ENCODE results near the gene ENDOG. TPM values are rescaled to one million over a fixed set of nuclear protein-coding genes. Genes with fewer than 3 reads are reported as not detected.
"Not testable (repeated sequence)": the region's sequence is repeated elsewhere in the genome, so short reads cannot be mapped to it uniquely, and the experiment has no call there.

Gene ENDOG
- polyA plus RNA-seq, 3 donors from 2014 or later, result 18.4 to 34.0 (median 24.7) TPM

DNA sequence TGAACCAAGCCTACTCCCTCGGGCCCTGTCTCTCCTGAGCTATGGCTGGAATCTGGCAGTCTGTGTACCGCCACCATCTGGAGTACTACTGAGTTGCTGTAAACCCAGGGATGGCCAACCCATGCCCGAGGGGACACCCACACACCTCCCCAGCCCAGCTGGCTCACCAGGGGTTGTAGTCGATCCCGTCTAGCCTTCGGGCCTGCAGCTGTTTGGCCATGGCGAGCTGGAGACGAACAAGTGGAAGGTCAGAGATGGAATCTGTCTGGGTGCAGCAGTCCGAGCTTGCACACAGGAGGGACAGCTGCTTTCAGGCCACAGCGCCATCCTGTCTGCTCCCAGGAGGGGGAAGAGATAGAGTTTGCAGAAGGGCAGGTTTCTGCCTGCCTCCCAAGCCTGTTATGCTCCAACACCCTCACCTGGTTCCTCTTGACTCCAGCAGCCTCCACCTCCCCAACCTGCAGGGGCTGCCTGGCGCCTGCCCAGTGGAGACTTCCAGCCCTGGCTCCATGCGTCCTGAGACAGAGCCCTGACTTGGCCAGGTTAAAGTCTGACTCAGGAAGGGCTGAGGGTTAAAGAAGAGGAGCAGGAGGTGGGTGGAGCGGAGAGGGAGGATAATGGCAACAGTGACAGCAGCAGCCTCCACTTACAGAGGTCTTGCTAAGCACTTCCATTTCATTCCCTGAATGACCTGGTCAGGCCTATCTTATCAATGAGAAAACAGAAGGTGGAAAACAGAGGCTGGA lies 27.1 kb downstream of the ENDOG start:
- Mint-ChIP-seq H3K27ac (no peak overlapping the region), H3K27me3 (ENCODE audit: low read depth in 3 of 3) (peaks cover 0 to 6% (median 3%) of the 10 kb centered on the region in 3 donors), H3K4me3 (no peak overlapping the region), H3K9me3 (peaks cover 0 to 1% (median 0%) of the 10 kb centered on the region in 6 donors), H3K4me1 (no peaks in the 10 kb centered on the region), H3K36me3 (peaks cover under 1 to 11% (median 9%) of the 10 kb centered on the region in 3 donors)
- no peak for DNase-seq

GRCh38 chr9:128846680-128847030 lies 28.4 kb downstream of the ENDOG start:
- Mint-ChIP-seq H3K36me3 (peaks cover 13 to 24% (median 22%) of the 10 kb centered on the region in 3 donors), H3K9me3 (peaks cover 0 to 14% (median 9%) of the 10 kb centered on the region in 6 donors), H3K4me3 (no peak overlapping the region), H3K27ac (no peak overlapping the region), H3K27me3 (ENCODE audit: low read depth in 3 of 3) (peaks cover 0 to 6% (median 3%) of the 10 kb centered on the region in 3 donors), H3K4me1 (no peaks in the 10 kb centered on the region)
- no peak for DNase-seq

- no peak for DNase-seq
- Mint-ChIP-seq H3K27me3 (ENCODE audit: low read depth in 3 of 3) (peaks cover 2 to 3% (median 2%) of the 10 kb centered on the region in 3 donors), H3K27ac (no peak overlapping the region), H3K36me3 (peaks cover 13 to 21% (median 18%) of the 10 kb centered on the region in 3 donors), H3K4me1 (no peaks in the 10 kb centered on the region), H3K4me3 (no peak overlapping the region), H3K9me3 (peaks cover 0 to 14% (median 9%) of the 10 kb centered on the region in 6 donors)
Observed at GRCh38 chr9:128847803-128848202, 29.5 kb downstream of the ENDOG start.

GRCh38 chr9:128851024-128851423 lies 32.7 kb downstream of the ENDOG start:
- not testable (repeated sequence) for H3K27me3 Mint-ChIP-seq (ENCODE audit: low read depth in 3 of 3)

DNA sequence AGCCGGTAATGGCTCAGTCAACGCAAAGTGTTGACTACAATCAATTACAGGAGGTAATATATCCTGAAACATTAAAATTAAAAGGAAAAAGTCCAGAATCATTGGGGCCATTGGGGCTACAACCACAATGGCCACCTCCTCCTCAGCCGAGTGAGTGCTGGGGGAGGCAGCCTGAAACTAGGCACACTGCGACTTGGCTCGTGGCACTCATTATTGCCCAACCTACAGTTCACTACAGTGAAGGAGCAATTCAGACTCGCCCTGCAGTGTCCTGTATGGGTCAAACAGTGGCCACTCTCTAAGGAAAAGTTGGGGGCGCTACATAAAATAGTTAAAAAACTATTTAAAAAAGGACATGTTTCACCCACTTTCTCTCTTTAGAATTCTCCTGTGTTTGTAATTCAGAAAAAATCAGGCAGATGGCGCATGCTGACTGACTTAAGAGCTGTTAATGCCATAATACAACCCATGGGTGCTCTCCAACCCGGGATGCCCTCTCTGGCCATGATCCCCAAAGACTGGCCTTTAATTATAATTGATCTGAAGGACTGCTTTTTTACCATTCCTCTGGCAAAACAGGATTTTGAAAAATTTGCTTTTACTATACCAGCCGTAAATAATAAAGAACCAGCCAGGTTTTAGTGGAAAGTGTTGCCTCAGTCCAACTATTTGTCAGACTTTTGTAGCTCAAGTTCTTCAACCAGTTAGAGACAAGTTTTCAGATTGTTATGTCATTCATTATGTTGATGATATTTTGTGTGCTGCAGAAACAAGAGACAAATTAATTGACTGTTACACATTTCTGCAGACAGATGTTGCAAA lies 33.7 kb downstream of the ENDOG start:
- Mint-ChIP-seq H3K9me3 (peaks cover 0 to 14% (median 9%) of the 10 kb centered on the region in 6 donors), H3K36me3 (peaks cover 13 to 18% (median 18%) of the 10 kb centered on the region in 3 donors)
- H3K4me3 Mint-ChIP-seq; H3K27me3 Mint-ChIP-seq (ENCODE audit: low read depth in 3 of 3); H3K27ac Mint-ChIP-seq; H3K4me1 Mint-ChIP-seq: not testable (repeated sequence)
- peak in 2 of 3 donors; percentile 17 to 20 for DNase-seq

More at GRCh38 chr9:128851024-128851423, 32.7 kb downstream of the ENDOG start:
- peaks cover 0 to 14% (median 9%) of the 10 kb centered on the region in 6 donors for H3K9me3 Mint-ChIP-seq
- peaks cover 13 to 18% (median 18%) of the 10 kb centered on the region in 3 donors for H3K36me3 Mint-ChIP-seq
- H3K27ac Mint-ChIP-seq, H3K4me1 Mint-ChIP-seq, DNase-seq, H3K4me3 Mint-ChIP-seq: not testable (repeated sequence)

GRCh38 chr9:128852646-128853045 lies 34.3 kb downstream of the ENDOG start:
- not testable (repeated sequence) for H3K4me3 Mint-ChIP-seq; DNase-seq; H3K4me1 Mint-ChIP-seq; H3K27me3 Mint-ChIP-seq (ENCODE audit: low read depth in 3 of 3); H3K27ac Mint-ChIP-seq
- H3K36me3 Mint-ChIP-seq, result peaks cover 13 to 18% (median 18%) of the 10 kb centered on the region in 3 donors
- peaks cover 0 to 14% (median 9%) of the 10 kb centered on the region in 6 donors for H3K9me3 Mint-ChIP-seq

GRCh38 chr9:128854454-128854853 lies 36.2 kb downstream of the ENDOG start:
- not testable (repeated sequence) for H3K27ac Mint-ChIP-seq

GRCh38 chr9:128858476-128858875 lies 40.2 kb downstream of the ENDOG start:
- not testable (repeated sequence) for H3K9me3 Mint-ChIP-seq; H3K27ac Mint-ChIP-seq; H3K4me1 Mint-ChIP-seq; H3K36me3 Mint-ChIP-seq; DNase-seq; H3K4me3 Mint-ChIP-seq; H3K27me3 Mint-ChIP-seq (ENCODE audit: low read depth in 3 of 3)

More at GRCh38 chr9:128854454-128854853, 36.2 kb downstream of the ENDOG start:
- Mint-ChIP-seq H3K9me3 (peaks cover 0 to 14% (median 9%) of the 10 kb centered on the region in 6 donors), H3K36me3 (peaks cover 13 to 18% (median 18%) of the 10 kb centered on the region in 3 donors)
- H3K4me3 Mint-ChIP-seq; H3K4me1 Mint-ChIP-seq; H3K27me3 Mint-ChIP-seq (ENCODE audit: low read depth in 3 of 3); DNase-seq: not testable (repeated sequence)

DNA sequence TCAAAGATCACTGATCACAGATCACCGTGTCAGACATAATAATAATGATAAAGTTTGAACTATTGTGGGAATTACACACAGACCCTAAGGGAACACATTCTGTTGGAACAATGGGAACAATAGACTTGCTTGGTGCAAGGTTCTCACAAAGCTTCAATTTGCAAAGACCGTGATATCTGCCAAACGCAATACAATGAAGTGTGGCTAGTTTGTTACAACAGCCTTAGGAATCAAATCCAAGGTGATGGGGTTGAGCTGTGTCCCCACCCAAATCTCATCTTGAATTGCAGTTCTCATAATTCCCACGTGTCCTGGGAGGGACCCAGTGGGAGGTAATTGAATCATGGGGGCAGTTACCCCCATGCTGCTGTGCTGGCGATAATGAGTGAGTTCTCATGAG lies 42.6 kb downstream of the ENDOG start:
- no peaks in the 10 kb centered on the region for H3K36me3 Mint-ChIP-seq
- no peak overlapping the region for H3K4me3 Mint-ChIP-seq
- H3K4me1 Mint-ChIP-seq, result peaks cover 0 to 4% of the 10 kb centered on the region in 2 donors
- H3K27ac Mint-ChIP-seq, result no peak overlapping the region
- DNase-seq, result no peak
- no peaks in the 10 kb centered on the region for H3K9me3 Mint-ChIP-seq
- H3K27me3 Mint-ChIP-seq (ENCODE audit: low read depth in 3 of 3), result peaks cover 0 to 3% (median 3%) of the 10 kb centered on the region in 3 donors

GRCh38 chr9:128861501-128861900 lies 43.2 kb downstream of the ENDOG start:
- Mint-ChIP-seq H3K27me3 (ENCODE audit: low read depth in 3 of 3) (peaks cover 0 to 4% (median 3%) of the 10 kb centered on the region in 3 donors), H3K36me3 (no peaks in the 10 kb centered on the region), H3K27ac (no peak overlapping the region), H3K9me3 (no peaks in the 10 kb centered on the region), H3K4me3 (no peak overlapping the region), H3K4me1 (peaks cover 0 to 5% of the 10 kb centered on the region in 2 donors)
- no peak for DNase-seq

DNA sequence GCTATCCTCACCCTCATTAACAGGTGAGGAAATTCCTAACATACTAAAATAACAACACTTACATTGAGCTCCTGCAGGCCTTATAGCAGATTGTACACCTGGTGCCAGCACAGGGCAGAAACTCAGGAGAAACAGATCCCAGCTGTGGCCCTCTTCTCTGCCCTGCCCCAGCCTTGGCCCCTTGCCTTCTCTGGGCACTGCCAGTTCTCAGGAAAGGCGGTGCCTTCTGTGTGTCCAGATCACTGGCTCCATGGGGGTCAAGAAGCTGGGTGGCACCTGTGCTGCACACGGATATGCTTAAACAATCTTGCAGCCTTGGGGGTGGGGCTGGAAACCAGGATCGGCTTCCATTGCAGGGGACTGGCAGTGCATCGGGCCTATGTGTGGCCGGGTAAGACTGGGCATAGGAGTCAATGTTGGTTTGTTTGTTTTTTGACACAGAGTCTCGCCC lies 44.1 kb downstream of the ENDOG start:
- Mint-ChIP-seq H3K4me1 (peaks cover 0 to 5% of the 10 kb centered on the region in 2 donors), H3K27me3 (ENCODE audit: low read depth in 3 of 3) (peaks cover 0 to 4% (median 3%) of the 10 kb centered on the region in 3 donors), H3K4me3 (no peak overlapping the region), H3K27ac (peak overlapping the region in 1 of 6 donors; percentile 41), H3K9me3 (no peaks in the 10 kb centered on the region), H3K36me3 (no peaks in the 10 kb centered on the region)
- DNase-seq, result no peak

DNA sequence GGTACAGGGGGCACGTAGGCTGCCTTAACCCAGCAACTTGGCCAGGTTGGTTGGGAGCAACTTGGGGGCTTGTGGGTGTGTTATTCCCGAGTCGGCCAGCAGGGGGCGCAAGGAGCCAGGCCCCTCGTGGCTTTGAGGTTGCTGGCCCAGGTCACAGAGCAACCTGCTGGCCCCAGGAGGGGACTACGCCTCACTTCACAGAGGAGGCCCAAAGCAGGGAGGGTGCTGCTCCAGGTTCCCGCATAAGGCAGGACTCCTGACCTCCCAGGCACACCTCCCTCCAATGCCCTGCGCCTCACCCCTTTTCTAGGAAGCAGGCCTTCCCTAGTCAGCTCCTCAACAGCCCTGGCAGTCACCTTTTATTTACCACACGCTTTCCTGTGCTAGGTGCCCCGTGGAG lies 45.3 kb downstream of the ENDOG start:
- Mint-ChIP-seq H3K36me3 (no peaks in the 10 kb centered on the region), H3K27me3 (ENCODE audit: low read depth in 3 of 3) (peaks cover 0 to 4% (median 3%) of the 10 kb centered on the region in 3 donors), H3K4me3 (no peak overlapping the region), H3K9me3 (no peaks in the 10 kb centered on the region), H3K4me1 (peaks cover 0 to 5% of the 10 kb centered on the region in 2 donors), H3K27ac (peak overlapping the region in 2 of 6 donors; percentile 16 to 62)
- peak; percentile 73 to 81 (median 78) for DNase-seq

DNA sequence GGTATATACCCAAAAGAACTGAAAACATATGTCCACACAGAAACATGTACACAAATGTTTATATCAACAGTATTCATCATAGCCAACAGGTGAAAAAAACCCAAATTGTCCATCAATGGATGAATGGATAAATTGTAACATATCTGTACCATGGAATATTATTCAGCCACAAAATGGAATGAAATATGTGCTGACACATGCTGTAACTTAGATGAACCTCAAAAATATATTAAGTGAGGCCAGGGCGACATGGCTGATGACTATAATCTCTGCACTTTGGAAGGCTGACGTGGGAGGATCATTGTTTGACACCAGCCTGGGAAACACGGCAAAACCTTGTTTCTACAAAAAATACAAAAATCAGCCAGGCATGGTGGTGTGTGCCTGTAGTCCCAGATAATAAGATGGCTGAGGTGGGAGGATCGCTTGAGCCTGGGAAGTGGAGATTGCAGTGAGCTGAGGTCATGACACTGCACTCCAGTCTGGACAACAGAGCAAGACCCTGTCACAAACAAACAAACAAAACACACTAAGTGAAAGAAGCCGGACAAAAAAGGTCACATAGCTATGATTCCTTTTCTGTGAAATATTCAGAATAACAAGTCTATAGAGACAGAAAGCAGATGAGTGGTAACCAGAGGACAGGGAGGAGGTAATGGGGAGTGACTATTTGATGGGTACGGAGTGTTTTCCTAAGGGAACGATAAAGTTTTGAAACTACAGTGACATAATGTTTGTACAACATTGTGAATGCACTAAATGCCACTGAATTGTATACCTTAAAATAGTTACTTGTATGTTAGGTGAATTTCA lies 52.0 kb downstream of the ENDOG start:
- no peak overlapping the region for H3K27ac Mint-ChIP-seq
- peaks cover 0 to 3% of the 10 kb centered on the region in 2 donors for H3K4me1 Mint-ChIP-seq
- peaks cover 0 to 12% (median 4%) of the 10 kb centered on the region in 3 donors for H3K36me3 Mint-ChIP-seq
- no peak overlapping the region for H3K4me3 Mint-ChIP-seq
- no peaks in the 10 kb centered on the region for H3K9me3 Mint-ChIP-seq
- peaks cover 0 to 3% (median 1%) of the 10 kb centered on the region in 3 donors for H3K27me3 Mint-ChIP-seq (ENCODE audit: low read depth in 3 of 3)
- DNase-seq, result no peak
